Hematopoietic multipotent progenitor cell treated with erythropoietin and hydrocortisone succinate and interleukin-3 and kit ligand, for 6 days (in vitro differentiated cells): ENCODE results near the gene E2F4.
A peak's percentile ranks its signal among the peaks of the same experiment; 100 is the strongest.

ENCODE experiments used
- DNase-seq: peaks from one replicate; pipeline ENCODE4 v3.0.0-alpha.2; 2015

Gene E2F4

GRCh38 chr16:67195676-67196075, 3.7 kb downstream of the E2F4 start:
- DNase-seq = no peak

- DNase-seq = no peak
These were observed 4.9 kb downstream of the E2F4 start for GRCh38 chr16:67196881-67197280.

GRCh38 chr16:67197704-67198103, 5.7 kb downstream of the E2F4 start:
- no peak for DNase-seq

- DNase-seq = peak; percentile 84
These were observed 6.3 kb downstream of the E2F4 start for GRCh38 chr16:67198238-67198734.

GRCh38 chr16:67199011-67199807, 7.3 kb downstream of the E2F4 start, which contains the start of gene ELMO3:
ELMO3 (plus strand) TSS chr16:67199131; CDS start chr16:67199327, 196 bp downstream.
- DNase-seq = no peak

- no peak for DNase-seq
These were observed 7.8 kb downstream of the E2F4 start for GRCh38 chr16:67199808-67200198.

GRCh38 chr16:67200491-67200890, 8.5 kb downstream of the E2F4 start:
- no peak for DNase-seq

- no peak for DNase-seq
These were observed 9.7 kb downstream of the E2F4 start for GRCh38 chr16:67201411-67202345.

GRCh38 chr16:67202426-67202825, 10.5 kb downstream of the E2F4 start:
- DNase-seq = no peak

- DNase-seq = no peak
These were observed 11.1 kb downstream of the E2F4 start for GRCh38 chr16:67202956-67203493.

GRCh38 chr16:67204076-67204475, 12.1 kb downstream of the E2F4 start:
- no peak for DNase-seq

GRCh38 chr16:67206129-67206837, 14.3 kb downstream of the E2F4 start:
- no peak for DNase-seq

GRCh38 chr16:67206838-67207248, 14.9 kb downstream of the E2F4 start:
- no peak for DNase-seq

GRCh38 chr16:67207249-67208091, 15.5 kb downstream of the E2F4 start:
- DNase-seq = peak; percentile 36

- no peak for DNase-seq
These were observed 16.4 kb downstream of the E2F4 start for GRCh38 chr16:67208154-67208896.

- no peak for DNase-seq
These were observed 17.6 kb downstream of the E2F4 start for GRCh38 chr16:67209565-67209964.

- no peak for DNase-seq
These were observed 18.3 kb downstream of the E2F4 start for GRCh38 chr16:67210069-67210937.

GRCh38 chr16:67211674-67212073, 19.7 kb downstream of the E2F4 start:
- DNase-seq = no peak

GRCh38 chr16:67212766-67213165, 20.8 kb downstream of the E2F4 start:
- no peak for DNase-seq
